ENCODE measurements around the gene SMIM5. TPM values are rescaled to one million over a fixed set of nuclear protein-coding genes. Genes with fewer than 3 reads are reported as not detected.
A peak's percentile ranks its signal among the peaks of the same experiment; 100 is the strongest.

SMIM5 gene
- polyA plus RNA-seq, 3 donors, result 0.15 to 3.3 (median 0.43) TPM

GRCh38 chr17:75658237-75658636 is 25.0 kb downstream of the SMIM5 start:
- peaks cover 44 to 53% of the 10 kb centered on the region in 2 donors for H3K36me3 ChIP-seq (replicated peaks in 1 of 2; ENCODE audit: control insufficient read depth in 1 of 2, insufficient read depth in 2 of 2, low read length in 2 of 2)

GRCh38 chr17:75661531-75661930 is 28.3 kb downstream of the SMIM5 start:
- no peaks in the 10 kb centered on the region for H3K27me3 ChIP-seq (ENCODE audit: control insufficient read depth in 2 of 2, insufficient read depth in 2 of 2, low read length in 2 of 2)
- Mint-ChIP-seq H3K36me3 (peaks cover 38 to 61% of the 10 kb centered on the region in 2 donors), H3K27ac (no peak overlapping the region), H3K9me3 (no peaks in the 10 kb centered on the region), H3K27me3 (ENCODE audit: low read depth in 3 of 3) (peaks cover 0 to 2% (median 0%) of the 10 kb centered on the region in 3 donors), H3K4me3 (no peak overlapping the region), H3K4me1 (peaks cover 8% of the 10 kb centered on the region)
- H3K4me1 ChIP-seq (ENCODE audit: control insufficient read depth in 1 of 2, insufficient read depth in 2 of 2, low read length in 2 of 2), result peaks cover 7 to 9% of the 10 kb centered on the region in 2 donors
- peaks cover 40 to 59% of the 10 kb centered on the region in 2 donors for H3K36me3 ChIP-seq (replicated peaks in 1 of 2; ENCODE audit: control insufficient read depth in 1 of 2, insufficient read depth in 2 of 2, low read length in 2 of 2)
- no peak overlapping the region for H3K27ac ChIP-seq (ENCODE audit: low read depth in 1 of 2, low read length in 2 of 2)
- H2AFZ ChIP-seq (ENCODE audit: insufficient read depth, low read depth, low read length, poor library complexity, severe bottlenecking), result no peak overlapping the region
- H3K9me3 ChIP-seq (replicated peaks in 1 of 2; ENCODE audit: control insufficient read depth in 1 of 2, insufficient read depth in 1 of 2, low read length in 2 of 2), result no peaks in the 10 kb centered on the region
- H3K4me3 ChIP-seq (replicated peaks in 1 of 3; ENCODE audit: low read depth in 2 of 3, low read length in 3 of 3), result no peak overlapping the region
- intact Hi-C loops (cut with micrococcal nuclease), result loop anchor here (10.0 kb wide), 2 partner anchors 183 to 787 kb away; partner anchors contain the start of genes FDXR (in 1 of the 2) and UNC13D (in 1 of the 2)
- peaks cover 4% of the 10 kb centered on the region for H3K79me2 ChIP-seq (ENCODE audit: insufficient read depth, low read length)
- DNase-seq, result no peak
- TF ChIP-seq CTCF (IDR thresholded peaks at IDR 0.05), result no peak
- H4K20me1 ChIP-seq (ENCODE audit: insufficient read depth, low read length), result no peaks in the 10 kb centered on the region
- WGBS (ENCODE audit: insufficient coverage), result 95% methylated on average over 4 of the region's 4 CpGs
- H3K9ac ChIP-seq (ENCODE audit: insufficient read depth, low read length, poor library complexity, severe bottlenecking), result no peak overlapping the region
- no peak overlapping the region for H3K4me2 ChIP-seq (replicated peaks; ENCODE audit: extremely low read depth, low read length, poor library complexity, severe bottlenecking)

More at GRCh38 chr17:75658237-75658636, 25.0 kb downstream of the SMIM5 start:
- no peak for TF ChIP-seq CTCF (IDR thresholded peaks at IDR 0.05)
- H3K27ac Mint-ChIP-seq, result peak overlapping the region in 3 of 7 donors; percentile 22 to 65 (median 50)
- H3K4me3 ChIP-seq (replicated peaks in 1 of 3; ENCODE audit: low read depth in 2 of 3, low read length in 3 of 3), result no peak overlapping the region
- H2AFZ ChIP-seq (ENCODE audit: insufficient read depth, low read depth, low read length, poor library complexity, severe bottlenecking), result no peak overlapping the region
- no peak for DNase-seq
- peaks cover 42 to 76% of the 10 kb centered on the region in 2 donors for H3K36me3 Mint-ChIP-seq
- no peak overlapping the region for H3K9ac ChIP-seq (ENCODE audit: insufficient read depth, low read length, poor library complexity, severe bottlenecking)
- intact Hi-C loops (cut with micrococcal nuclease), result no loop called here
- no peak overlapping the region for H3K4me2 ChIP-seq (replicated peaks; ENCODE audit: extremely low read depth, low read length, poor library complexity, severe bottlenecking)
- no peak overlapping the region for H3K27ac ChIP-seq (ENCODE audit: low read depth in 1 of 2, low read length in 2 of 2)
- H3K27me3 Mint-ChIP-seq (ENCODE audit: low read depth in 3 of 3), result no peaks in the 10 kb centered on the region
- H3K4me3 Mint-ChIP-seq, result no peak overlapping the region
- H3K27me3 ChIP-seq (ENCODE audit: control insufficient read depth in 2 of 2, insufficient read depth in 2 of 2, low read length in 2 of 2), result no peaks in the 10 kb centered on the region
- H3K9me3 Mint-ChIP-seq, result no peaks in the 10 kb centered on the region
- no peaks in the 10 kb centered on the region for H4K20me1 ChIP-seq (ENCODE audit: insufficient read depth, low read length)
- H3K4me1 Mint-ChIP-seq, result peaks cover 18% of the 10 kb centered on the region
- 94% methylated on average over 5 of the region's 5 CpGs for whole genome bisulfite sequencing (ENCODE audit: insufficient coverage)
- H3K79me2 ChIP-seq (ENCODE audit: insufficient read depth, low read length), result no peaks in the 10 kb centered on the region
- H3K4me1 ChIP-seq (ENCODE audit: control insufficient read depth in 1 of 2, insufficient read depth in 2 of 2, low read length in 2 of 2), result peaks cover 15 to 17% of the 10 kb centered on the region in 2 donors
- H3K9me3 ChIP-seq (replicated peaks in 1 of 2; ENCODE audit: control insufficient read depth in 1 of 2, insufficient read depth in 1 of 2, low read length in 2 of 2), result no peaks in the 10 kb centered on the region

All from CD14-positive monocyte (primary cell).